Choroid plexus epithelial cell (primary cell): ENCODE results near the gene KLHL1.
A peak's percentile ranks its signal among the peaks of the same experiment; 100 is the strongest.

Source experiments
- DNase-seq: peaks from one replicate; pipeline ENCODE4 v3.0.0-alpha.2; 2010; ENCODE audit warnings: low read depth
- H3K4me3 ChIP-seq: 2 replicates; pipeline ENCODE4 v1.5.1; 2011; ENCODE audit warnings: low read depth, mild to moderate bottlenecking, control low read depth, low read length, moderate library complexity
- CTCF ChIP-seq: conservative IDR thresholded peaks from 2 replicates; pipeline ENCODE4 v1.5.1; 2011; ENCODE audit warnings: low read depth, mild to moderate bottlenecking, control low read depth, inconsistent platforms, low read length, moderate library complexity

The KLHL1 gene

GRCh38 chr13:69910800-69911199, 197.5 kb downstream of the KLHL1 start:
- DNase-seq = no peak
- TF ChIP-seq CTCF = no peak
- no peak overlapping the region for H3K4me3 ChIP-seq

GRCh38 chr13:69904784-69905183, 203.5 kb downstream of the KLHL1 start:
- H3K4me3 ChIP-seq = no peak overlapping the region
- TF ChIP-seq CTCF = no peak
- DNase-seq = no peak

- TF ChIP-seq CTCF = no peak
- no peak overlapping the region for H3K4me3 ChIP-seq
- DNase-seq = peak; percentile 2
Observed at GRCh38 chr13:69903081-69903480, 205.2 kb downstream of the KLHL1 start.

GRCh38 chr13:69882451-69882850, 225.8 kb downstream of the KLHL1 start:
- H3K4me3 ChIP-seq = no peak overlapping the region
- TF ChIP-seq CTCF = no peak
- no peak for DNase-seq

GRCh38 chr13:69879936-69880335, 228.3 kb downstream of the KLHL1 start:
- DNase-seq = no peak
- no peak overlapping the region for H3K4me3 ChIP-seq
- no peak for TF ChIP-seq CTCF

GRCh38 chr13:69872321-69873047, 235.8 kb downstream of the KLHL1 start:
- DNase-seq = no peak
- no peak for TF ChIP-seq CTCF
- H3K4me3 ChIP-seq = no peak overlapping the region

GRCh38 chr13:69866555-69866954, 241.7 kb downstream of the KLHL1 start:
- no peak for TF ChIP-seq CTCF

More at GRCh38 chr13:69866555-69866954, 241.7 kb downstream of the KLHL1 start:
- H3K4me3 ChIP-seq = no peak overlapping the region
- no peak for DNase-seq
